Suprapubic skin (tissue), 4 donors: ENCODE data around the gene IGF2R. TPM values are rescaled to one million over a fixed set of nuclear protein-coding genes. Genes with fewer than 3 reads are reported as not detected.

Experiments
- DNase-seq, 2 donors: peaks; one replicate each; pipeline ENCODE4 v3.0.0-alpha.2; 2019; ENCODE audit warnings: low spot score in 2 of 2
- H3K27ac ChIP-seq: fragments of 200-600 bp; sonication (generic); one replicate; pipeline ENCODE4 v1.5.1; 2019
- H3K27me3 ChIP-seq: fragments of 200-600 bp; sonication (generic); one replicate; pipeline ENCODE4 v1.5.1; 2019
- H3K36me3 ChIP-seq: fragments of 200-600 bp; sonication (generic); one replicate; pipeline ENCODE4 v1.5.1; 2019
- H3K4me1 ChIP-seq: fragments of 200-600 bp; sonication (generic); one replicate; pipeline ENCODE4 v1.5.1; 2019
- H3K4me3 ChIP-seq: fragments of 200-600 bp; sonication (generic); one replicate; pipeline ENCODE4 v1.5.1; 2019; ENCODE audit warnings: mild to moderate bottlenecking
- H3K9me3 ChIP-seq: fragments of 200-600 bp; sonication (generic); one replicate; pipeline ENCODE4 v1.5.1; 2019
- EP300 ChIP-seq: sonication (generic); formaldehyde crosslinking; IDR thresholded peaks from one replicate; pipeline ENCODE4 v1.6.1; 2017; ENCODE audit warnings: antibody characterized with exemption
- POLR2A ChIP-seq, 2 donors: fragments of 450-650 bp; IDR thresholded peaks; one replicate each; pipeline ENCODE4 v1.6.1; 2017; ENCODE audit warnings: antibody characterized with exemption in 2 of 2, mild to moderate bottlenecking in 2 of 2, moderate library complexity in 2 of 2
- POLR2AphosphoS5 ChIP-seq, 3 donors: sonication (generic); formaldehyde crosslinking; IDR thresholded peaks; one replicate each; pipeline ENCODE4 v1.6.1; 2017; ENCODE audit warnings: antibody characterized with exemption in 3 of 3
- WGBS: methylation state at CpG from one replicate; pipeline ENCODE4 v1.1.5; 2018; 5-methylcytosine and 5-hydroxymethylcytosine counted together
- total RNA-seq, 4 donors: library from RNA; depleted of rRNA; stranded (reverse); fragments of >200 nt; gene quantifications; one replicate each; pipeline ENCODE4 v1.1.0, GENCODE V29; 2016
- TF ChIP-seq, protein P1 (sequence below), 2 donors: fragments of 200-600 bp in 1 of 2; fragments of 450-650 bp in 1 of 2; sonication (generic) in 1 of 2; IDR thresholded peaks; one replicate each; pipeline ENCODE4 v1.5.1; 2016 to 2019; ENCODE audit warnings: antibody characterized with exemption in 2 of 2, mild to moderate bottlenecking in 1 of 2, moderate library complexity in 1 of 2

Gene IGF2R
- total RNA-seq, 4 donors from 2014 or later: 58.2 to 137 (median 90.6) TPM

DNA sequence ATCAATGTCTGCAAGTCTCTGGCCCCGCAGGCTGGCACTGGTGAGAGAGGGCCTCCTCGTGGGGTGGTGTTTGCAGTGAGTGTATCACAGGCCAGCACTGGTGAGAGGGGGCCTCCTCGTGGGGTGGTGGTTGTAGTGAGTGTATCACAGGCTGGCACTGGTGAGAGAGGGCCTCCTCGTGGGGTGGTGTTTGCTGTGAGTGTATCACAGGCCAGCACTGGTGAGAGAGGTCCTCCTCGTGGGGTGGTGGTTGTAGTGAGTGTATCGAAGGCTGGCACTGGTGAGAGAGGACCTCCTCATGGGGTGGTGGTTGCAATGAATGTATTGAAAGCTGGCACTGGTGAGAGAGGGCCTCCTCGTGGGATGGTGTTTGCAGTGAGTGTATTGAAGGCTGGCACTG is 99.5 kb downstream of the IGF2R start:
- TF ChIP-seq POLR2A (IDR thresholded peaks at IDR 0.05): no peak
- TF ChIP-seq EP300: no peak
- TF ChIP-seq, protein P1, sequence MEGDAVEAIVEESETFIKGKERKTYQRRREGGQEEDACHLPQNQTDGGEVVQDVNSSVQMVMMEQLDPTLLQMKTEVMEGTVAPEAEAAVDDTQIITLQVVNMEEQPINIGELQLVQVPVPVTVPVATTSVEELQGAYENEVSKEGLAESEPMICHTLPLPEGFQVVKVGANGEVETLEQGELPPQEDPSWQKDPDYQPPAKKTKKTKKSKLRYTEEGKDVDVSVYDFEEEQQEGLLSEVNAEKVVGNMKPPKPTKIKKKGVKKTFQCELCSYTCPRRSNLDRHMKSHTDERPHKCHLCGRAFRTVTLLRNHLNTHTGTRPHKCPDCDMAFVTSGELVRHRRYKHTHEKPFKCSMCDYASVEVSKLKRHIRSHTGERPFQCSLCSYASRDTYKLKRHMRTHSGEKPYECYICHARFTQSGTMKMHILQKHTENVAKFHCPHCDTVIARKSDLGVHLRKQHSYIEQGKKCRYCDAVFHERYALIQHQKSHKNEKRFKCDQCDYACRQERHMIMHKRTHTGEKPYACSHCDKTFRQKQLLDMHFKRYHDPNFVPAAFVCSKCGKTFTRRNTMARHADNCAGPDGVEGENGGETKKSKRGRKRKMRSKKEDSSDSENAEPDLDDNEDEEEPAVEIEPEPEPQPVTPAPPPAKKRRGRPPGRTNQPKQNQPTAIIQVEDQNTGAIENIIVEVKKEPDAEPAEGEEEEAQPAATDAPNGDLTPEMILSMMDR (IDR thresholded peaks at IDR 0.05): no peak
- TF ChIP-seq POLR2AphosphoS5 (IDR thresholded peaks at IDR 0.05): no peak
- Histone ChIP-seq H3K4me1 (no peaks in the 10 kb centered on the region), H3K27me3 (no peaks in the 10 kb centered on the region), H3K4me3 (no peak overlapping the region), H3K9me3 (no peaks in the 10 kb centered on the region), H3K36me3 (peaks cover 98% of the 10 kb centered on the region), H3K27ac (no peak overlapping the region)
- 86% methylated on average over 7 of the region's 7 CpGs for WGBS
- DNase-seq: no peak

DNA sequence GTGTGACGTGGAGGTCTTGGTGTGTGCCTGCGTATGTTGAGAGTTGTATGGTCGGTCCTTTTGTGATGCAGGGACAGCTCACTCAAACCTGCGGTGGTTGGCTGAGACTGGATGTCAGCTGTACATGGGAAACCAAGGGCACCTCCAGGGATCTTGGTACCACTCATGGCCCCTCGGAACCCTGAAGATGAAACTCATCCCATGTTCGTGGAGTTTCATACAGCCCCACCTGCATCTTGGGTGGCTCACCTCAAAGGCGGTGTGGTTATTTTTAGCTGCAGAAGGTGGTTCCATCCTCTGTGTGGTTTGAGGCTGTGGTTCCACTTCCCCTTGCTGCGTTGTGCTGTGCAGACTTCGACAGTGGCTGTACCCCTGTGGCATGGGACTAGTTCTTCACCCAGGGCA is 100.2 kb downstream of the IGF2R start:
- no peak for DNase-seq
- no peak overlapping the region for H3K4me3 ChIP-seq
- no peak for TF ChIP-seq POLR2A (IDR thresholded peaks at IDR 0.05)
- no peak for TF ChIP-seq POLR2AphosphoS5 (IDR thresholded peaks at IDR 0.05)
- TF ChIP-seq, protein P1 (IDR thresholded peaks at IDR 0.05): no peak
- no peak for TF ChIP-seq EP300
- H3K36me3 ChIP-seq: peaks cover 98% of the 10 kb centered on the region
- H3K27me3 ChIP-seq: no peaks in the 10 kb centered on the region
- 76% methylated on average over 9 of the region's 9 CpGs for WGBS
- no peaks in the 10 kb centered on the region for H3K4me1 ChIP-seq
- no peak overlapping the region for H3K27ac ChIP-seq
- H3K9me3 ChIP-seq: no peaks in the 10 kb centered on the region

DNA sequence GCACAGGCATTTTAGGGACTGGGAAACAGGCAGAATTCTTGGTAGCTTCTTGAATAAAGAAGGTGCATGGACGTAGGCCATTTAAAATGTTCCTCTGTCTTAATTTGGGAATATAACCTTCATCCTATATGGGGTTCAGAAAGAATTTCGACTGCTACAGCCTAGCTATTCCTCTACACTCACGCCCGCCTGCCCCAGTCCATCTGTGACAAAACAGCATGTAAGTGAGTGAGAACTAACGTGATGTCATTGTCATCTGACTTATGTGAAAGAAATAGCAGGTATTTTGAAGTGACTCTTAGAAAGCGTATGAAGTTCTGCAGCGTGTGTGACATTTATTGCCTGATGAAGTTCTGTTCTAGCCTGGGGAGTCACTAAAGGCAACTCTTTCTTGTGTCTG is 100.6 kb downstream of the IGF2R start:
- no peaks in the 10 kb centered on the region for H3K4me1 ChIP-seq
- H3K4me3 ChIP-seq: no peak overlapping the region
- WGBS: 96% methylated on average over 7 of the region's 7 CpGs
- no peak for DNase-seq
- H3K9me3 ChIP-seq: no peaks in the 10 kb centered on the region
- TF ChIP-seq, protein P1 (IDR thresholded peaks at IDR 0.05): no peak
- TF ChIP-seq EP300 (no peak), POLR2AphosphoS5 (IDR thresholded peaks at IDR 0.05) (no peak), POLR2A (IDR thresholded peaks at IDR 0.05) (no peak)
- H3K36me3 ChIP-seq: peaks cover 98% of the 10 kb centered on the region
- no peaks in the 10 kb centered on the region for H3K27me3 ChIP-seq
- no peak overlapping the region for H3K27ac ChIP-seq

DNA sequence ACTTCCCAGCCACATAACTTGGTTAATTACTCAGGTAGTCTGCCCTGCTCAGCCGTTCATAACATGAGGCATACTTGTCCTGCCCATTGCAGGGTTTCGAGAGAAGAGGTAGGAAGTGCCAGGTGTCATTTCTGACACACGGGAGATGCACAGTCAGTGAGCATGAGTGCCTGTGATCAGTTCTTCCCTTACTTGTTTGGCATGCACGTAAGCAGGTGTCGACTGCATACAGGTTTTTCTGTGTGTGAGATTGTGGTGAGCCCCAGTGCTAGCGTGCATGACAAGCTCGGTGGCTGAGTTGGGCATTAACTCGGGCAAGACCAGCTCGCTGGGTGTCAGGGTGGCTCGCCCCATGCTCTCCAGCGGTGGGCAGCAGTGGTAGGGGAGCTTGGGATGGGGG is 101.5 kb downstream of the IGF2R start:
- 88% methylated on average over 6 of the region's 11 CpGs for WGBS
- TF ChIP-seq POLR2A (IDR thresholded peaks at IDR 0.05): no peak
- TF ChIP-seq, protein P1 (IDR thresholded peaks at IDR 0.05): no peak
- TF ChIP-seq POLR2AphosphoS5 (IDR thresholded peaks at IDR 0.05): no peak
- no peak for TF ChIP-seq EP300
- no peak overlapping the region for H3K27ac ChIP-seq
- H3K9me3 ChIP-seq: no peaks in the 10 kb centered on the region
- DNase-seq: no peak
- H3K27me3 ChIP-seq: no peaks in the 10 kb centered on the region
- H3K4me3 ChIP-seq: no peak overlapping the region
- H3K36me3 ChIP-seq: peaks cover 98% of the 10 kb centered on the region
- no peaks in the 10 kb centered on the region for H3K4me1 ChIP-seq

DNA sequence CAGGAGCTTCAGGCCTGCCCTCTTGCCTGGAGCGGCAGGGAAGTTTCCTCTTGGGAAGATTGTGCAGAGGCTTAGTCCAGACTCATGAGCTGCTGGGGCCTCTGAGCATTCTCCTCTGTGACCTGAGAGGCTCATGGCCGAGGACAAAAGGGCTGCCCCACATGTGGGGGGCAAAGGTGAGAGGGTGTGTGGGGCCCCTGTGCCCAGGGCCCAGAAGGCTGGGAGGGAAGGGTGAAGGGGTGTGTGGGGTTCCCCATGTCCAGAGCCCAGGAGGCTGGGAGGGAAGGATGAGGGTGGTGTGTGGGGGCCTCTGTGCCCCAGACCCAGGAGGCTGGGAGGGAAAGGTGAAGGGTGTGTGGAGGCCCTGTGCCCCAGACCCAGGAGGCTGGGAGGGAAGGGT is 101.9 kb downstream of the IGF2R start:
- 85% methylated on average over 1 of the region's 2 CpGs for WGBS
- no peaks in the 10 kb centered on the region for H3K4me1 ChIP-seq

More for the DNA sequence above, 101.9 kb downstream of the IGF2R start:
- DNase-seq: no peak
- no peak overlapping the region for H3K4me3 ChIP-seq
- TF ChIP-seq POLR2AphosphoS5 (IDR thresholded peaks at IDR 0.05) (no peak), POLR2A (IDR thresholded peaks at IDR 0.05) (no peak), EP300 (no peak)
- TF ChIP-seq, protein P1 (IDR thresholded peaks at IDR 0.05): no peak
- no peaks in the 10 kb centered on the region for H3K9me3 ChIP-seq
- peaks cover 100% of the 10 kb centered on the region for H3K36me3 ChIP-seq
- H3K27me3 ChIP-seq: no peaks in the 10 kb centered on the region
- no peak overlapping the region for H3K27ac ChIP-seq
